SW480 (cell line): Measurements from ENCODE around the gene RAD51B.
"Not testable (repeated sequence)": the region's sequence is repeated elsewhere in the genome, so short reads cannot be mapped to it uniquely, and the experiment has no call there.

Experiments used
- DNase-seq: peaks from one replicate; pipeline ENCODE4 v3.0.0-alpha.2; 2016; ENCODE audit warnings: low spot score

The RAD51B gene

DNA sequence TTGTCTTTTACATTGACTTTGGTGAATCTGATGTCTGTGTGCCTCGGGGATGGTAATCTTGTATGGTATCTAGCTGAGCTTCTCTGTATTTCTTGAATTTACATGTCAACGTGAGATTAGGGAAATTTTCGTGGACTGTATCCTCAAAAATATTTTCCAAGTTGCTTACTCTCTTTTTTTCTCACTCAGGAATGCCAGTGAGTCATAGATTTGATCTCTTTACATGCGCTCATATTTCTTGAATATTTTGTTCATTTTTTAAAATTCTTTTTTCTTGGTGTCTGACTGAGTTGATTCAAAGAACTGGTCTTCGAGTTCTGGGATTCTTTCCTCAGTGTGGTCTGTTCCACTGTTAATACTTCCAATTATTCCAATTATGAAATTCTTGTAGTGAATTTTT lies 207.7 kb downstream of the RAD51B start:
- DNase-seq, result no peak

DNA sequence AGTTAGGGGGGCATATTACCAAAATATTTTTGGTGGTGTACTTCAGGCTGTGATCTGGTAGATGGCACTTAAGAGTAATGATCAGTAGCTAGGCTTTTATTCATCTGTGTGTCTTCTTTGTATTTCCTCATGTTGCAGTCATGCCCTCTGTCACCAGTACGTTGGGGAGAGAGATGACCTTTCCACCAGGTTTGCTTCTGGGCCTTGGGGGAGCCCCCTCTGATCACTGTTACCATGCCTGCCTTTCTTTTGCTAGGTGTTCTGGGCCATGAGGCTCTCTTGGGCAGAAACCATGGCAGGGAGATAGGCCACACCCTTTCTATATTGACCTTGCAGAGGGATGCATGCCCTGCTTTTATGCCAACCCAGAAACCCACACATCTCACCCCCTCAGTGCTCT lies 208.5 kb downstream of the RAD51B start:
- no peak for DNase-seq

DNA sequence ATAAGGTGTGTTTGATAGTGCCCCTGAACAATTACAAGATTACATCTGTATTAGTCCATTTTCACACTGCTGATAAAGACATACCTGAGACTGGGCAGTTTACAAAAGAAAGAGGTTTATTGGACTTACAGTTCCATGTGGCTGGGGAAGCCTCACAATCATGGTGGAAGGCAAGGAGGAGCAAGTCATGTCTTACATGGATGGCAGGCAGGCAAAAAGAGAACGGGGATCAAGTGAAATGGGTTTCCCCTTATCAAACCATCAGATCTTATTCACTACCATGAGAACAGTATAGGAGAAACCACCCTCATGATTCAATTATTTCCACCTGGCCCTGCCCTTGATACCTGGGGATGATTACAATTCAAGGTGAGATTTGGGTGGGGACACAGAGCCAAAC lies 211.4 kb downstream of the RAD51B start:
- DNase-seq, result not testable (repeated sequence)

DNA sequence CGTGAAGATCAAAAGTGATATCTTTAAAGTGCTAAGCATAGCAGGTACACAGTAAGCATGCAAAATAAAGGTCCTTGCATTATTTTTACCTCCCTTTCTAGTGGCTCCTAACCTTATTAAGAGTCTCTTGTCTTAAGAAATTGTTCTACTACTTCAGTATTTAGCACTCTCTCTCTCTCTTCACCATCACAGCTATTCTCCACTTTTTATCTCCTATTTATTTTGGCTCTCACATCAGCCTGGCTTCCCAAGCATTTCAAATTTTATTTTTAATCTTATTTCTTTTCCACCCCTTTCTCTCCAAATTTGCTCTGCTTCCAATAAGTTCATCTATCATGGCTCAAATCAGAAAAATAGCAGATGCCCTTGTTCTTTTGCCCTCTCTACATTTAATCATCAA lies 212.6 kb downstream of the RAD51B start:
- no peak for DNase-seq

DNA sequence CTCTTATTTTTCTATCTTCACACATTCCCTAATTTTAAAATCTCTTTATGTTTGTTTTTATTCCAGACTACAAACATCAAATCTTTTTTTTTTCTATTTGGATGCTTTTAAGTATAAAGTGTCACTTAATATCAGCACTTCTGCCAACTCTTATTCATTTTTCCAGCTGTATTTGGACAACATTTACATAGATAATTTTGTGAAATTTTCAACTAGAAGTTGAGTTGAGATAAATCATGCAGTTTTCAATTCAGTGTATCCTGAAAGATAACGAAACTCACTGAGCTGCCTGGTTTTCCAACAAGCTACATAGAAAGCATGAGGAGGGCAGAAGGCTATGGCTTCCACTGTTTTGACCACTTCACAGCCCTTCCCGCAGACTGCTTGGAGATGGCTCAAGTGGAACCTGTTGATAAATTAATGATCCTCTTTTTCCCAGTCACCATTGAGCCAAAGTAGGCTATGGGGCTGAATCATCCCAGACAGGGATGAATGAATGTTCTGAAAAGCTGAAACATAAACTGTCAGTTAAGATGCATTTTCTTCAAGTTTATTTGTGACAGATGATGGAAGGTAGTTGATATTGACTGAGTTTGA lies 213.9 kb downstream of the RAD51B start:
- DNase-seq, result no peak

DNA sequence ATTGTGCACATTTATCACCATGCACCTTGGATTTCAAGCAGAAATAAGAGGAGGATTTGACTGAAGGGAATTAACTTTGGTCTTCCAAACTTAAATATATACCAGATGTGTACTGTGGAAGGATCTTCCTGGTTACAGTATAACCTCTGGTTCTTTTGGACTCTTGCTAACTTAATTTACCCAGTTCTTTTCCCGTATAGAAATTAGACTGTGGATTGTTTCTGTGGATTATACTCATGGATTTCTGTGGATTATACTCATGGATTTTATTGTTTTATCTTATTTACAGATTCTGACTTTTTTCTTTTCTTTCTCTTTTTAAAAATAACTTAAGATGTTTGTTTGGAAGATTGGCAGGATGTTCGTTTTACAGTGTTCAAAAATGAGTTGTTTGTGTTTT lies 215.3 kb downstream of the RAD51B start:
- no peak for DNase-seq

DNA sequence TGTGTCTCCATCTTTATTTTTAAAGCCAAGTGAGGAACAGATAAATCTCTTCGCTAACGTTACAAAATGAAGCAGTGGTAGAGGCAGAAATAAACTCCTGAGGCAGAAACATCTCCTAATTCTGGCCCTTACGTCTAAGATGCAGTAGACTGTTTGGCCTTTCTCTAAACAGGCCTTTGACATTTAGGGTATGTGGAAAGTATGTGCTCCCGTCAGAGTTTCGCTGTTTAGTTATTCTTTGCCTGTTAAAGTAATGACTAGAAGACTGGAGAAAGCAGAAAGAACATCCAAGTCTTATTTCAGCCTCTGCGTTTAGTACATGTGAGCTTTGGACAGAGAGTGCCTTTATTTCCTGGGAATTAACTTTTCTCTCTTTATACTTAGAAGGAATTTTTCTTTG lies 216.6 kb downstream of the RAD51B start:
- DNase-seq, result no peak

DNA sequence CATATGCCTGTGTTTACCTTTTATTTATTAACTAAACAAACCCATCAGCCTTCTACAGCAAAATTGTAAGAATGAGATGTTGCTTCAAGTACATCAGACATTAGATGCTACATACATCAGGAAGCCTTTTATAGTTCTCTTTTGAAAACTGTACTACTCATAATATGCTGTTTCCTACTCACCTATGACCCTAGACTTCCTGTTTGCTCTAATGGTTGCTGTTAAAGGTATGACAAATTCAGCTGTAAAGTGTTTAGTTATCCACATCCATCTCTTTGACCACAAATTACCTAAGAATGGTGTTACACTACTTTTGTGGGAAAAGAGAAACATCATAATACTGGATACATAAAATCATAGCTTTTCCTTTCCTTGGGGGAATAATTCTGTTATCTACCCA lies 220.0 kb downstream of the RAD51B start:
- no peak for DNase-seq

DNA sequence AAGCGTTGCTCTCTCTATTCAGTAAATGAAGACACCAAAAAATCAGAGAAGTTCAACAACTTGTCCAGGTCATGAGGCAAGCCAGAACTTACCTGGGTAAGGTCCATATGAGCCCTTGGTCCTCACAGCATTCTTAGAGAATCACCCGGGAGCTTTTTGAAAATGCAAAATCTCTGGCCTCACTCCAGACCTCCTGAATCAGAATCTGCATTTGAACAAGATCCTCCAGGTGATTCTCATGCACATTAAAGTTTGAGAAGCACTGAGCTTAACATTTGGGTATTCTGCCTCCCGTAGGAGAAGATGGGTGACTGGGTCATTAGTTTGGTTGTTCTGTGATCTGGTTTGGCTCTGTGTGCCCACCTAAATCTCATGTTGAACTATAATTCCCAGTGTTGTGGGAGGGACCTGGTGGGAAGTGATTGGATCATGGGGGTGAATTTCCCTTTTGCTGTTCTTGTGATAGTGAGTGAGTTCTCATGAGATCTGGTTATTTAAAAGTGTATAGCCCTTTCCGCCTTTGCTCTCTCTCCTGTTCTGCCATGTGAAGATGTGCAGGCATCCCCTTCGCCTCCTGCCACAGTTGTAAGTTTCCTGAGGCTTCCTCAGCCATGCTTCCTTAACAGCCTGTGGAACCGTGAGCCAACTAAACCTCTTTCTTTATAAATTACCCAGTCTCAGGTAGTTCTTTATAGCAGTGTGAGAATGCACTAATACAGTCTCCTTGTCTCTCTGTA lies 221.2 kb downstream of the RAD51B start:
- DNase-seq, result no peak

DNA sequence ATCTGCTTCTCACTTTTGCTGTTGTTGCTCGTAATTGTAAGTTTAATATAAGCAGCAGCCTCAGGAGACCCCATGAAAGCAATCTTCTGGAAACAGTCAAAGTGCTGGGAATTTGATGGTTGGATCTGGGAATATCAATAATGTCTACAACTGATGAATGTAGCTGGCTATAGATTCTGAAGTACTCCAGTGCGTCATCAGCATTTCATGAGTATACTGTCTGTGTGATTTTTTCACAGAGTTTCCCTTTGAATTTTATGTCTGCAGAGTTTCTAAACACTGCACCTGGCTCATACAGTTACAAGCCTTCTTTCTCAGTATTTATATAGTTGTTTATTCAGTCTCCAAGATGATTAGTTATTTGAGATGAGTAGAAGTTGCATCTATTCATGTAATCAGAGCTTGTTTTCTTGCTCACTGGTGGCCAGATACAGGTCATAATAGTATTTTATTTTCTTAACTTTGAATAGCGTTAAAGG lies 222.3 kb downstream of the RAD51B start:
- no peak for DNase-seq

DNA sequence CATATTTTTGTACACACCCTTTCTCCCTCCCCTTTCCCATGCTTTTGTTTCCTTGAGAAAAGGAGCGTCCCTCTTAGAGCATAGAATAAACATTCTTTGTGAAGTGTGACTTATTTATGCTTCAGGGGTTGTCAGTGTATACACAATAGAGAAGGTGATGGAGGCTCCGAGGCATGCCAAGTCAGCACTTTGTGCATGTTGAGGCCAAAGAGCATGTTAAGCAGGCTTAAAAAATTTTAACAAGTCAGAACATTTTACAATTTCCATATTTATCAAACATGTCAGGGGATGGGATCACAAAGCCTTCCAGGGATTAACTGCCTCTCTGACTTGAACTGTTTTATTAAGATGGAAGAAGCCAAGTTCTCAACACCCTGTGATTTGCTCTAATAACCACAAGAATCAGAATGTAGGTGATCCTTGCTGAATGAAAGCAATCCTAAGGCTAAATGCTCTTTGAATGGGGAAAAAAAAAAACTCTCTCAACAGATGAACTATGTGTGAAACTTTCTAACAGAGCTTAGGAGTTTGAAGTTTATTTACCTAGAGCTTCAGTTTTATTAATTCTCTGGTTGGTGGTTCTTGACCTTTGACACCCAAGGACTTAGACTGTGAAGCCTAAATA lies 223.1 kb downstream of the RAD51B start:
- DNase-seq, result no peak

DNA sequence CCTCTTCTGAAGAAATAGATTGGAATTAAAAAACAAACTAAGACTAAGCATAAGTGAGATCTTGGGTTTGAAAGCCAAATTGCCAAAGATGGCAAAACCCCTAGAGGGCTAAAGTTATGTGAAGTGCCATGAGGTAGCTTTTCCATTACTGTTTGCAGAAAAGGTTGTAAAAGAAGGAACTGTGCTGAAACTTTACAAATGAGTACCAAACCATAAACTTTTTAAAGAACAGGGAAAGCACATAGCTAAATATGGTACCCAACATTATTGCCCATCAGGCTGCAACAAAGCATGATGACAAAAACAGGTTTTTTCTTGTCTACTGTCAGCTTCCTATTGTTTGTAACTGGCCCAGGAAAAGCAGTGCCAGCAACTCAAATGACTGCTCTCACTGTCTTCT lies 224.2 kb downstream of the RAD51B start:
- no peak for DNase-seq

DNA sequence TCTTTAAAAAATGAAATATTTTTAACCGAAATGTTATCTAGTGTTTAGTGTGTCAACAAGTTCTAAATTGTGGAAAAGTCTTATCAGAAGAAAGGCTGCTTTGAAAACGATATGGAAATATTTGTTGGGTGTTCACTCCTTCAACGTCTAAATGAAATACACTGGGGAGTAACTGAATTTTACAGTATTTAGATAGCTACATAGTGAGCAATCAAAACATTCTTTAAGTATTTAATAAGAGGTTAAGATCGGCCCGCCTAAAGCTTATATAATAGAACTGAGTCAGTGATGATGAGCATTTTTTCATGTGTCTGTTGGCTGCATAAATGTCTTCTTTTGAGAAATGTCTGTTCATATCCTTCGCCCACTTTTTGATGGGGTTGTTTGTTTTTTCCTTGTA lies 228.3 kb downstream of the RAD51B start:
- no peak for DNase-seq

DNA sequence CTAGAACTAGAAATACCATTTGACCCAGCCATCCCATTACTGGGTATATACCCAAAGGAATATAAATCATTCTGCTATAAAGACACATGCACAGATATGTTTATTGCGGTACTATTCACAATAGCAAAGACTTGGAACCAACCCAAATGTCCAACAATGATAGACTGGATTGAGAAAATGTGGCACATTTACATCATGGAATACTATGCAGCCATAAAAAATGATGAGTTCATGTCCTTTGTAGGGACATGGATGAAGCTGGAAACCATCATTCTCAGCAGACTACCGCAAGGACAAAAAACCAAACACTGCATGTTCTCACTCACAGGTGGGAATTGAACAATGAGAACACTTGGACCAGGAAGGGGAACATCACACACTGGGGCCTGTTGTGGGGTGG lies 229.2 kb downstream of the RAD51B start:
- not testable (repeated sequence) for DNase-seq

DNA sequence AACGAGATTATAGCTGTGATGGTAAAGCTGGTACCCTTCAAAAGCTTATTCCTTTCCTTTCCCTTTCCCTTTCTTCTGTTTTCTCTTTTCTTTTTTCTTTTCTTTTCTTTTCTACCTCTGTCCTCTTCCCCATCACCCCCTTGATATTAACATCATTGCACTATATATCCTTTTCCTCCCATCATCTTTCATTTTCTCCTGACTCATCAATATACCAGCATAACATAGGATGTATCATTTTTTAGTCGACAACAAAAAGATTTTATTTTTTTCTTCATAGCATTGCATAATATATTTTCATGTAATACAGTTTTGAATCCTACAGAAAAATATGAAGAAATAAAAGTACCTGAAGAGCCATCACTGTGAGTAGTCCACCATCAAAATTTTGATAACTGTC lies 230.6 kb downstream of the RAD51B start:
- no peak for DNase-seq

DNA sequence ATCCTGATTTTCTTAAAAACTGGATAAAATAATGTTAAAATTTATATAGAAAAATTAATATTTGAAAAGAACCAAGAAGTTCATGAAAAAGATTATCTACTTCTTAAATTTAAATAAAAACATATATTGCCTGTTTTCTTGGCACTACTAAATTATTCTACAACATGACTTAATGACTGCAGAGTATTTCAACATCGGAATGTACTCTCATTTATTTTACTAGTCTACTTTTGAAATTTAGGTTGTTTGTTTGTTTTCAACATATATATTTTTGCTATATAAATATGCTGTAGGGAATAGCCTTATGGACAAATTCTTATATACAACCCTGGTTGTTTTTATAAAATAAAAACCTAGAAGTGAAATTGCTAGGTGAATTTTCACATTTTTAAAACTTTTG lies 231.6 kb downstream of the RAD51B start:
- DNase-seq, result no peak

DNA sequence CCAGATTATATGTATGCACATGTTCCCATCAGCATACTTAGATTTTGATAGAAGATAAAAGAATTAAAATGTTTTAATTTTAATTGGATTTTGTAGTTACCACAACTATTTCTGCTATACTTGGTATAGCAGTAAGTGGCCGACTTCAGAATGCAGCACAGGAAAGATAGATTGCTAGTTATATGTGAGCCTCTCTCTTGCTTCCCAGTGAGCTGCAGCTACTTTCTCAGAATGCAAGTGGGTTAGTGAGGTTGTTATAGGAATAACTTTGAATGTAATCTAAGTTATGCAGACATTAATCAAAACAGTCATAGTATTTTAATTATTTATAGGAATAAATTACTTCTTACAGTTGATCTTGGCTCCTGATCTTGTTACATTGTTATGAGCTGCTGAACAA lies 240.6 kb downstream of the RAD51B start:
- DNase-seq, result no peak

DNA sequence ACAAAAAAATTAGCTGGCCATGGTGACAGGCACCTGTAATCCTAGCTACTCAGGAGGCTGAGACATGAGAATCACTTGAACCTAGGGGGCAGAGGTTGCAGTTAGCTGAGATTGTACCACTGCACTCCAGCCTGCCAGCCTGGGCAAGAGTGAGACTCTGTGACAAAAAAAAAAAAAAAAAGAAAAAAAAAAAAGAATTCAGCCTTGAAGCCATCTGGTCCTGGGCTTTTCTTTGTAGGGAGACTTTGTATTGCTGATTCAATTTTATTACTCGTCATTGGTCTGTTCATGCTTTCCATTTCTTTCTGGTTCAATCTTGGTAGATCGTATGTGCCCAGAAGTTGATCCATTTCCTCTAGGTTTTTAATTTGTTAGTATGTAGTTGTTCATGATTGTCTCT lies 243.1 kb downstream of the RAD51B start:
- no peak for DNase-seq

DNA sequence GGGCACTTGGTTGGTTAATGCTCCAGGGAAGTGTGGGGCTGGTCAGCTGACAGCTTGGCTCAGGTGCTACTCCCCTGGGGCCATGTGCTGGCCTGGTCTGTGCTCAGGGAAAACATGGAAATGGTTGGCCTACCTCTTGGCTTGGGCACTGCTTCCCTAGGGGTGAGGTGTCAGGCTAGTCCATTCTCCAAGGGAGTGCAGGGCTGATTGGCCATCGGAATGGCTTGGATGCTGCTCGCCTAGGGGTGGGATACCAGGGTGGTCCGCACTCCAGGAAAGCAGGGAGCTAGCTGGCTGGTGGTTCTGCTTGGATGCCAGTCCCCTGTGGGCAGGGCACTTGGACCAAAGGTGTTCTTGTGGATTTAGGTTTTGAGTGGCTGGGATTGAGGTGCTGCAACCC lies 245.7 kb downstream of the RAD51B start:
- DNase-seq, result no peak

DNA sequence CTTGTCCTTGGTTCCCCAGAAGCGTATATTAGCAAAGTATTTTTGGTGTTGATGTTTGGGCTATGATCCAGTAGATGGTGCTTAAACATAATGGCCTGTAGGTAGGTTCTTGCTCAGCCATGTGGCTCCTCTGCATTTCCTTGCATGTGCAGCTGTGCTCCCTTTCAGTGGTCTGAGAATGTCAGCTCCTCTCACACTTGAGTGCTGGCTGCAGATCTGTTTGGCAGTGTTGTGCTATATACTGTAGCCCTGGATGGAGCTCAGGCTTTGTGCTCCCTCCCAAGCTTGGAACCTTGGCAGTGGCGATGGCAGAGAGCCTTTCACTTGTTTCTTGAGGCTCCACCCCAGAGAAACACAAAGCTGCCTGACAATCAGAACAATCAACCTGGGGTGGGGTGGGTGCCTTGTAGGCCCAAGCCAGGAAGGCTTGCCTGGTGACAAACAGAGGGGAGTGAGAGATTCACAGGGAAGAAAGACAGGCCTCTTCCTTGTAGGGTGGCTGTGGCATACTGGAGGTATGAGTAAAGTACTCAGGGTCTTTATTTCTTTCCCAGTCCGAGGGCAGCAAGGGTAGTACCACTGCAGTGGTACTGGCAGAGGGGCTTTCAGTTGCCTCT lies 255.3 kb downstream of the RAD51B start:
- DNase-seq, result no peak

DNA sequence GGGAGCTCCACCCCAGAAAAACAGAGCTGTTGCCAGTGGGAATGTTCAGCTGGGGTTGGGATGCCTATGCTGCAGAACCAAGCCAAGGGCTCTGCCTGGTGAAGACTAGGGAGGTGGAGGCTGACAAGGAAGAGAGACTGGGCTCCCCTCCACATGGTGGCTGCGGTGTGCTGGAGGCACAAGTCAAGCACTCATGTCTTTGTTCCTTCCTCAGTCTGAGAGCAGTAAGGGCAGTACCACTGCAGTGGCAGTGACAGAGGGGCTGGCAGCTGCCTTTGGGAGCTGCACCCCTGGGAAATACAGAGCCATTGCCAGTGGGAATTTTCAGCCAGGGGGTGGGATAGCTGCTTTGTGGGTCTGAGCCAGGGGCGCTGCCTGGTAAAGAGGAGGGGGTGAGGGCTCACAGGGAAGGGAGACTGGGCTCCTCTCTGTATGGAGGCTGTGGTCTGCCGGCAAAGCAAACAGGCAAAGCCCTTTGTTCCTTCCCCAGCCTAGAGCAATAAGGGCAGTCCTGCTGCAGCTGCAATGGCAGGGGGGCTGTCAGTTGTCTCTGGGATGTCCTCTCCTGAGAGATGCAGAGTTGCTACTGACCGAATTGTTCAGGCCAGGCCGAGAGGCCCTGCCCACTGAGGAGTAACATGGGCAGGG lies 255.9 kb downstream of the RAD51B start:
- DNase-seq, result no peak

DNA sequence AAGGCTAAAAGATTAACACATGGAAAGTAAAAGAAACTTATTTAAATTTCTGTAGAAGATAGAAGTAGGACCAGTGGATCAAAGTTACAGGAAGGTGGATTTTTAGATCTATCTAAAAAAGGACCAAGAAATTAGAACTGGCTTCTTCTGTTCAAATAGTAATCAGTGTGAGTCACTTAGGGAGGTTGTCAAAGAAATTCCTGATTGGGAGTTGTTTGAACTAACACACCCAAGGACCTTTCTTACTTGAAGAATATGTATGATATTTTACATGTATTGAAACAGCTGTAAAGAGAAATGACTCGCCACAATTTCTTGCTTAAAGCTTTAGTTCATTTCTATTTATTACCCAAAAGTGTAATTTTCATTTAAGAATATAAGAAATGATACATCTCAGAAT lies 256.9 kb downstream of the RAD51B start:
- DNase-seq, result no peak
